Inflammatory macrophage treated with lipopolysaccharide for 4 hours (primary cell): ENCODE data around the gene SORCS3.

Source experiments
- DNase-seq: peaks from one replicate; pipeline ENCODE4 v3.0.0-alpha.2; 2020

SORCS3 gene

DNA sequence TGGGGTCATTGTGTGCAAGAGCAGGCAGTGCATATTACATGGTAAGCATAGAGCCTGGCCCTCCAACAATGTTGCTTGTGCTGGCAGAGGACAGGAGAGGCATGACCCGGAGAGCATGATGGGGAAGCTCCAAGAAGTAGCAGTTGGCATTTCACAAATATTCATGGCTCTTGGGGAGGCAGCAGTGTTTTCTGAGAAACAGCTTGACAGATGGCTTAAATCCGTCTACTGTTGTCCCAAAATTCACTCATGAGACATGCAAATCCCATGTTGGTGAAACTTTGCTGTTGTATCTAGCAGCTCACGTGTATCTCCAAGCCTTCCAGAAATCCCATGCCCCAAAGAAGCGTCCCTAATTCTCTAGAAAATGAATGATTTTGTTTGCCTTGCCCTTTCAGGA lies 487.0 kb downstream of the SORCS3 start:
- no peak for DNase-seq

DNA sequence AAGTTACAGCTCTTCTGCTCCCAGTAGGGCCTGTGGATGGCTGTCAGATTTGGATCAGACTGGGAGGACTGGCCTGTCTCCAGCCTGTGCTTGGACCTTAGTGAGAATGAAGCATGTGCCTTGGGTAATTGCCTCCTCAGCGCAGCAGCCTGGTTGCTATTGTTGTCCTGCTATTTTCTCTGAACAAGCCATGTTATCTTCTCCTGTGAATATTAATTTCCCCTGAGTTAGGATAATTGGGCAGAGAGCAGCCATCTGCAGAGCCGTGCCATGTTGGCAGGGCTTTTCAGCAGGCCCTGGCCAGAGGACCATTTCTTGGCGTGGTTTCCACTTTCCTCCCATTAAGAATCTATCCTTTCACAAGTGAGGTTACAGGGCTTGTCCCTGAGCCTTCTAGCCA lies 497.3 kb downstream of the SORCS3 start:
- DNase-seq = no peak

DNA sequence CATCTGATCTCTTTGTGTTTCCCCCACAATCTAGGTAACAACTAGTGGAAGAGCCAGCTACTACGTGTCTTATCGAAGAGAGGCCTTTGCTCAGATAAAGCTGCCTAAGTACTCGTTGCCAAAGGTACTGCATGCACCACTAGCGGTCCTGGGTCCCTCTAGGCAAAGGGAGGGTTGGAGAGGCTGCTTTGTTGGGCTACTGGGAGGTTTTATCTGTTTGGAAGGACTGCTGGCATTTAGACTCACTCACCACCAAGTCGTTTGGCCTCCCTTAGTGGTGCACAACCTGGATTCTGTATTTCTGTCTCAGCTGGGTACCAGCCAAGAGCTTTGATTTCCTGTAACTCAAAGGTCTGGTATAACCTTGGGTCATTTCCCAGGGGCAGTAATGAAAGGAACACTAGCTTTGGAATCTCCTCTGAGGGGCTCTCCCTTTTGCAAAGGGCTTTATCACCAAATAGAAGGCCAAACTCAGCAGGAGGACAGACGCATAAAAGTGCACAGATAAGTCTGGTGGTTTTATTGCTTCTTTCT lies 498.3 kb downstream of the SORCS3 start:
- DNase-seq = no peak

DNA sequence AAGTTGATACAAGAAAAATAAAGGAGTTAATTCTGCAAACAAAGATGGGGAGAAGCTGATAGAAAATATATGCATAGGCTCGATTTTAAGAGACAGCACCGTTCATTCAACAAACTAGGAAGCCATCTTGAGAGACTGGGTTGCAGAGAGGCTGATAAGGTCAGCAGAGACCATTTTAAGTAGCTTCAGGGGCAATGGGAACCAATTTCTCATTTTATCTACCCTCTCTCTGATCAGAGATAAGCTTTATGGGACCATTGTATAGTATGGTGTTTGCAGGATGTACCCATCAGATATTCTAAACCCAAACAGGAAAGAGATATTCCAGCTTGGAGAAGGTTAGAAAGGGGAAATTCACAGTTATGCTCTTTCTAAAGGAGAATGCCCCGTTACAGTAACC lies 499.5 kb downstream of the SORCS3 start:
- DNase-seq = no peak

DNA sequence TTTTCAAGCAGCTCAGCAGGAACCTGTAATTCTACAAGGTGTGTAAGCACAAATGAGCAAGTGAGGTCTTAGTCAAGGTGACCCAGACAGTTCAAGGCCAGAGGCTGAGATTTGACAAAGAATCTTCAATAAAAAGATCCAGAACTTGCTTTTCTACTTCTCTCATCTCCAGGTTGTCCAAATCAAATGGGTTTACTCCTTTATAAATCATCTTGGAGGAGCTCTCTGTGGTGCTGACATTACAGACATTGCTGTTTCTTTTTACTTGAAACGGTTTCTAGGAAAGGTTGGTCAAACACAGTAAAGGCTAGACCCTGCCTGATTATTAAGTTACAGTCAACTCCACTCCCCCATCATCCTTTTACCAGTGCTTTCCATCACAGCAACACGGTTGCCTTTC lies 504.6 kb downstream of the SORCS3 start:
- no peak for DNase-seq

DNA sequence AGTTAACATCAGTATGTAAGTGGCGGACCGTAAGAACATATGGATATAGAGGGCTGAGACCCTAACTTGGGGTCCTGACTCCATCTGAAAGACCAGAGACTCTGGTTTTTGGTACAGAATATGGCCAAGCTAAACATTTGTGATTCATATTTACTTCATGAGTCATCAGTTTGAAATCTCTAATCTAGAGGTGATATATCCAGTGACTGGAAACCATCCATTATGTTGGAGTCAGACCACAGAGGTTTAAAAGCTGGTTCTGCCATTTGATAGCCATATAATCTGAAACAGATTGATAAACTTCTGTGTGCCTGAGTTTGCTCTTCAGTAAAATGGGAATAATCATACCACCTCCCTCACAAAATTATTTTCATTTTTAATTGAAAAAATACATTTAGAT lies 505.3 kb downstream of the SORCS3 start:
- DNase-seq = no peak

DNA sequence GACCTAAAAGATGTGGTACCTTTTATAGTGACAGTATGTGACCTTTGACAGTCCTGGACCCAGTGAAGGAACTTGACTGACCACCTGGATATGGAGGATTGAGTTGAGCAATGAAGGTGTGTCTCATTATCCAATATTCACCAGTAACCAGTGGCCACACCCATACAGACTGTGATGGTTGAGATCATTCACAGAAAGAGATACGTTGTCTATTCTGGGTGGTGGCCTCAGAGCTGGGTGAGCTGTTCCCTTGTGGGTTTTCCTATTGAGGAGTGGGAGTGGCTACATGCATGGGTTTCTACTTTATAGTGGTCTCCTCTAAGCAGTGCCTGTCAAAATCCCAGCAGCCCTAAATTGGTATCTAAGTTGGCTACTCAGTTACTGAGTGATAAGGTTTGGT lies 507.4 kb downstream of the SORCS3 start:
- no peak for DNase-seq

DNA sequence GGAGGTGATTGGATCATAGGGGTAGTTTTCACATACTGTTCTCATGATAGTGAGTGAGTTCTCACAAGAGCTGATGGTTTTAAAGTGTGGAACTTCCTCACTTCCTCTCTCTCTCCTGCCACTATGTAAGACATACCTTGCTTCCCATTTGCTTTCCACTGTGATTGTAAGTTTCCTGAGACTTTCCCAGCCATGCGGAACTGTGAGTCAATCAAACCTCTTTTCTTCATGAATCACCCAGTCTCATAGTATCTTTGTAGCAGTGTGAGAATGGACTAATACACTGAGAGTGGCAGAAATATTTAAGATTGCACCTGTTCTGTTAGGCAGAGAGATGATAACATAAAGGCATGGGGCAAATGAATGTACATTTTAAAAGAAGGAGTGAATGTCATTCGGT lies 507.8 kb downstream of the SORCS3 start:
- no peak for DNase-seq

DNA sequence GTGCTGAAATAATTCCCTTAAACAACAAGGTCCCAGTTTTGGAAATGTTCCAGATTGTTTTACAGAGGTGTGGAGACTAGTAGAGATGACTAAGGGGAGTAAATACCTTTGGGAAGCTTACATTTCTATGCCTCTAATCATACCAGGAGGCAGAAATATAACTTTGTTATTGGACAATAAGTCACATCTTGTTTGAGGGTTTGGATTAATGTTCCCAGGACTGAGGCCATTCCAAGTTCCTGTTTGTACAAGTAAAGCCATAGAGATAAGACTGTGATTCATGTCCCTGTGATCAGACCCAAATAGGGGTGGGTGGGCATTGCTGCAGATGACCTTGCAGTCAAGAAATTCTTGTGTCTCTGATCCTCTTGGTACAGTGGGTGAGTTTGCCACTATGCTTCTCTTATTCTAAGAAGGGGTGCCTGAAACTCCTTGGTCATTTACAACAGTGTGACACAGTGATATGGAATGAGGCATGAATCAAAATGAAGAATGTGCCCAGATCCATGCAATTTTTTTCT lies 508.3 kb downstream of the SORCS3 start:
- DNase-seq = no peak

DNA sequence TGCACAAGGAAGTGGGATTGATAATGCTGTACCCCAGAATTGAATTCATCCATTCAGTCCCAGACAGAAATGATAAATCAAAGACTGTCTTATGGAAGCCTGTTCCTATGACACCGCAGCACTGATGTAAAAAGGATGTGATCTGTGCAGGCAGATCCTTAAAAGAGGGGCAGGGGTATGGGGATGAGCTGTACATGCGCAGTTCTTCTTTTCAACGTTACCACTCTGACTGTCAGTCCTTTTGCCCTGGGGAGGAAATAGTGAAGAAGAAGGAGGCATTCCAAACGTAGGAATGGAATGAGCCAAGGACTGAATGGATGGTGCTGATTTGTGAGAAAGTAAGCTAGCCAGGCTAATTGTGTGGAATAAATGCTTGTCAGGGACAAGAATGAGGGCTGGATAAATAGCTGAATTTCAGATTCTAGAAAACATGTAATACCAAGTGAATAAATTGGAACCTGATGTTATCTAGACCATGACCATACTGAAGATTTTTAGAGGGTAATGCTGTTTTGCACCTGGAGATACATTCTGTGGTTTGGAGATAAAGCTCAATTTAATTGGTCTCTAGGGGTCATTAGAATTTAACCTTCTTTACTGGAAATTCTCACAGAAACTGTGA lies 509.3 kb downstream of the SORCS3 start:
- no peak for DNase-seq

DNA sequence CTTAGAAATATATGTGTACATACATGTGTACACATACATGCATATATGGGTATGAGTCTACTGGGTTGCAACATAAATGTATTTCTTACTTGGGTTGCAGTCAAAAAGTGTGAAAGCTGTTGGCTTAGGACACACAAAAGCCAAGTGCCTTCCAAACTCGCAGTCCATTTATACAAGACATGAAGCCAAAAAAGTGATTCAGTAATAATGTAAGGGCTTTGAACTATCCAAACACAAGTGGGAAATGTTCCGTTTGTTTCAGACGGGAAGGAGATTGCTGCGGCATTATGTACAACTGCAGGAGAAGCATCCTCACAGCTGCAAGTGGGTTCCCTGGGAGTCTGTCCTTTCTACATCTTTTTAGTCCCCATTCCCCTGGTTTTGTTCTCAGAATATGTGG lies 513.6 kb downstream of the SORCS3 start:
- no peak for DNase-seq

DNA sequence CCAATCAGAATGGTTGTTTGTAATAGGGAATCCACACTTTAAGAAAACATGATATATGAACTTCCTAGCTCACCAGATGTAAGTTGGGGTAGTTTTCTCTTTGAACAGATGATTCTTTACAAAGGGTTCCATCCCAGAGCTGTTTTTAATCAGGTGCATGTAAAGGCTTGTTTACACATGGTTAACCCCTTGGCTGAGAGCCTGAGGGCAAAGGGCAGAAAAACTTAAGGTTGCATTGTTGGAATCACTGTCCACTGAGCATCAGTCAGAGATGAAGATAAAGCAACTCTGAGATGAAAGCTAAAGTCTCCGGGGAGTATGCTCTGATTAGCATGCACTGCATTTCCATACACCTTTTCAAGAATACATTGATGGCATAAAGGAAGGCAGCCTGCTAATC lies 518.2 kb downstream of the SORCS3 start:
- DNase-seq = no peak

DNA sequence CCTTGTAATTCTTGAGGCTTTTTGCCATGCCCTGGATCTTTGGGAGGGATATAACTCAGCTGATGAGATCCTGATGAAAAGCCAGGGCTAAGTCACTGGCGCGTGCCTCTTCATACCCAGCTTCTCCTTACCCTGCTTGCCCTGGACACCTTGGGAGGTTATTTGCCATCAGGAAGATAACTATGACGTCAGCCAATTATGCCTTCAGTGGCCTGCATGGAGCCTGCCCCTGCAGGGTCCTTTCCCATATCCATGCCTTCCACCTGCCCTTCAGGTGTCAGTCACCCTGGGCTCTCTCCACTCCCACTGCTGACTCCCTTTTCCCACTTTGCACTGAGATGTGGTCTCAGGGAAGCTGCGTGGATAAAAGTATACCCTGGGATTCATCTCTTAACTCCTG lies 520.1 kb downstream of the SORCS3 start:
- DNase-seq = no peak

DNA sequence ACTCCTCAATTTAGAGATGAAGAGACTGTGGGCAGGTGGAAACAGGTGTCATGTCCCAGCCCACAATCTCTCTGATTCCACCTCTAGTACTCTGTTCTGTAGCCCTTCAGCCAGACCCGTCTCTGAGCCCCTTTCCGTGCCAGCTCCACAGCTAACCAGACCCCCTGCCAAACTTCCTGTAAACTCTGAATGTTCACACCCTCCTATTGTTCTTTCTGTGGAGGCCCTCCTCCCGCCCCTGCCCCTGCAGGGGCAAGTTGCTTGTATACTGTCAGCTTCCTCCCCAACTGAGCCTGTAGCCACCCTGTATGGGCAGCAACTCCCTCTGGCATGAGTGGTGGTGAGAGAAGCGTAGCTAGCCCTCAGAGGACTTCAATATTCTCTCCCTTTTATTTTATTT lies 520.7 kb downstream of the SORCS3 start:
- no peak for DNase-seq

DNA sequence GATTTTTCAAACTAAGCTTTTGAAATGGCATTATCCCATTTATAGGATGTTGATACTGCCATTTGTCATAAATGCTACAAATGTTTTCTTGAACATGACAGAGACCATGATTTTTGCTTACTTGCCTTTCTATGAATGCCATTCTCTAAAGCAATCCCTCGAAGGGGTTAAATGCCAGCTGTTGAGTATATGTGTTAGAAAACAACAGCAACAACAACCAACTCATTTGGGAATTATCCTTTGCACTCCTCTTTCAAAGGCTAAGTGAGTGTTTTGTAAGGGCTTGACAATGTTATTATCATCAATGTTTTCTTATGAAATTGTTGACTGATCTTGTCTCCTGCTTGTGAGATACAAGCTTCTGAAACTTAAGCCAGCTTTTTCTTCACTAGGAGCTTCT lies 529.4 kb downstream of the SORCS3 start:
- DNase-seq = no peak

DNA sequence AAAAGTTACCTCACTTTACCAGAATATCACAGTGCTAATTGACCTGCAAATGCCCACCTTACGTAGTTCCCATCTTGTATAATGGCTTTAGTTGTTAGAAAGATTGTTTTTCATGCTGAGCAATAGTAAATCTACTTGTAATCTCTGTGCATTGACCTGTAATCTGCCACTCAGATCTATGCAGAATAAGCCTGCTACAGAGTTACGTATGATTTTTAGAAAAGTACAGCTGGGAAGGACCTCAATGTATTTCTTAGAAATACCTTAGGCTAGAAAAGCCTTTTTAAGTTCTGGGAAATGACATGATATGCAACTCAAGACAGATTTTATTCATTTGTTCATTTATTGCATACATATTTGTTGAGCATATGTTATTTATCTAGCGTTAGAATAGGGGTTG lies 530.9 kb downstream of the SORCS3 start:
- DNase-seq = no peak

DNA sequence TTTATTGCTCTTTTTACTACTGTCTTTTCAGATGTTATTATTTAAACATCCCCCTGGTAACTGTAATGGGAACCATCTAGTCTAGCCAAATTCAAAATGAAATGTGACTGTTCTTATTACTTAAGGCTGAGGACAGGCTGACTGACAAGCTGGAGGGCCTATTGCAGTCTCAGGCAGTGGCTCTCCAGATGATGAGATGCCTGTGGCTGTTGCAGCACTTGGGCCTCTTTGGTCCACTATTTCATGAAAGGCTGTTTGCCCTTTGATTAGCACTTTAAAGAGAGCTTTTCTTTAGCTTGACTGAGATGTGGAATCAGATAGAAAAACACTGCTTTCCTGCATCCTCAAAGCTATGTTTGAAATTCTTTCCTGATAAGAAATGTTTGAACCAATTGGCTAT lies 540.5 kb downstream of the SORCS3 start:
- DNase-seq = no peak

DNA sequence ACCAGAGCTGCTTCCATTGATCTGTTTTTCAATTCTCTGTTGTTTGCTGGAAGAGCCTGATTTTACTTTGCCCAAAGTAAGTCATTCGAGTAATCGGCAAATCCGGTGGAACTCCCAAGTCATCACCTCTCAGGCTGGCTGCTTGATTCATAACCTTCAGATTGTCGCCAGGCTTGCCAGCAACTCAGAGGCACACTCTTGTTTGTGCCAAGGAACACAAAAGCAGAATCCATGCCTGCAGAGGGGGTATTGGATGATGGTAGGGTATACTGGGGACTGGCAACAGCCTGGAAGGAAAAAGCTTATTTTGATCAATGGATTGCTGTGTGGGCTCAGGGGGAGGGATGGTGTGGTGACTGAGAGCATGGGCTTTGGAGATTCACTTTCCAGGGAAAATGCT lies 542.4 kb downstream of the SORCS3 start:
- DNase-seq = no peak

DNA sequence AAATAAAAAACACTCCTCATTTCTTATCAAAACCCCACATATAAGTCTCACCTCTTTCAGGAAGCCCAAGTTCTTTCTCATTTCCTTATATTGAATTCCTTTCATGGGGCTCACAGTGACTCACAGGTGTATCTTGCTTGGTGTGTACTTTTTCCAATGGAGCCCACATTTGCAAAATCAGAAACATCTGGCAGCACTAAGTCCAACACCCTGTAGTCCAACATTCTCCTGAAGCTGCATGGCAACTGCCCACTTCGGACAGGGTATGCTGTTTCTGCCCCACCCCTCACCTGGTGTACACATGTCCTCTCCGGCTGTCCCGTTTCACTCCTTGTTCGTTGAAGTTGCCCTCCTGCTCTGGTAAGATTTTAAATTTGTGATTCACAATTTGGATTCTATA lies 544.1 kb downstream of the SORCS3 start:
- DNase-seq = no peak

DNA sequence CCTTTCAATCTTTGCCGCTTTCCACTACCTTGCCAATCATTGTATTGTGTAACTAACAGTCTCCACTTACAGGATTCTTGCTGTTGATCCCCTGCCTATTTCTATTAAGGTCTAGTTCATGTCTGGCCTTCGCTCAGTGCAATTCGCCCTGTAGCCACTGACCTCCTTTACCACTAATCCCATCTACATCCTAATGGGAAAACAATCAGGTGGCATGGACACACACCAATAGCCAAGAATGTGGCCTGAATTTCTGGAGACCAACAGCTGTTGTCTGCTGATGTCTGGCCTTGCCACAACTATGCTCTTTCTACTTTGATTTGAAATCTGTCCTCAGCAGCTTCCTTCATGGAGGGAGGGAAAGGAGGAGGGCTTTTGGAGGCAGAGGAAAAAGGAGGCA lies 546.2 kb downstream of the SORCS3 start:
- DNase-seq = no peak

DNA sequence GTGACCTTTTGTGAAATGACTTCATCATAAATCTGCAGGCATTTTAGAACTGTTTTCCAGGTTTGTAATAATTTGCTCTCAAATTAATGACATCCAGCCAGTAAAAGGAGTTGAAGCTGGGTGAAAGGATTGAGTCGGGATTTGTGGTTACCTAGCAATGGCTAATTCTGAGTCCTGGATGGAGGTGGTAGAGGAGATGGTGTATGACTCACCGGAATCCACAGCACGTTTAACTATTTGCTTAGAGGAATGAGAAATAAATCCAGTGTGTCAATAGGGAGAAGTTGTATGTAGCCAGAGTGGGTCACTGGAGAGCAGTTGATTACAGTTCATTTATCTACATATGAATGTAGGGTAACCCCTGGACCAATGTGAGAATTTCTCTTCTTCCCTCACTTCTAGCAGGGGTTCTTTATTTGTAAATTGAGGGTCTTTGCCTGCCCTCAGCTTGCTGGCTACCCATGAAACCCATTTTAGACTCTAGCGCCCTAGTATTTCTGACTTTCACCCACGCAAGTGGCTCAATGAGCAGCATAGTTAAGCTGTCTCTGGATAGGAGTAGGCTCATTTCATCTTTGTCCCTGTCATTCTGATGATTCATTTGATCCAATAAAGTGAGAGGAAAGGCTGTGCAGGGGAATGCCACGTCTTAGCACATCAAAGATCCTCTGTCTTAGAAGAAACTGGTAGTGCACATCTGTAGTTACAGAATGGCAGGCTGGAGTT lies 547.8 kb downstream of the SORCS3 start:
- no peak for DNase-seq

DNA sequence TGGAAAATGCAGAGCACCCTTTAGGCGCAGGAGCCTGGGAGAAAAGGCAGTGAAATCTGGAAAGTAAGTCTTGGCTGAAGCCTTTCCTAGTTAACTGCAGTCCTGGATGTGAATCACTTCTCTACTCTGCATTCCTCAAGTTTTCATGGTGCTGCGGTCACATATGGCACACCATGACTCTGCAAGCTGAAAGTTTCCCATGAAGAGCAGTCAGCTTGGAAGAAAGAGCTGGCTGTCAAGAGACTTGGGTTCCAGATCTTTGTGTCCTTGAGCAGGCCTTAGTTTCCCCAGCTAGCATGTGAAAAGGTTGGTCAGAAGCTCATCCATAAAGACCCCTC lies 548.3 kb downstream of the SORCS3 start:
- DNase-seq = no peak

DNA sequence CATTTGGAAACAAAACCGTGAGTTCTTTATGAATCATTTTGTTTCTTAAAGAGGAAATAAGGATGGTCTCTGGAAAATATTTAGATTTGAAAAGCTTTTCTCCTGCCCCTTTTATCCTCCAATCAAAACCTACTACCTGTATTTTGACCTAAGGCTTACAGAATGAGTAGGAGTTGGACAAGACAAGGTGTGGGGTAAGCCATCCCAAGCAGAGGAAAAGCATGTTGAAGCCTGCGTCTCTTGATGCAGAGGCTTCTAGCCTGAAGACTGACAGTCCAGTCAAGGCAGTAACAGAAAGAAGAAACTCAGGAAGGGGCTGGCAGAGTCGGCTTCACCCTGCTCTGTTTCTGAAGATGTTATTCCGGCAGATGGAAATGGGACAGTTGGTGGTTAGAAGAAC lies 551.1 kb downstream of the SORCS3 start:
- no peak for DNase-seq

DNA sequence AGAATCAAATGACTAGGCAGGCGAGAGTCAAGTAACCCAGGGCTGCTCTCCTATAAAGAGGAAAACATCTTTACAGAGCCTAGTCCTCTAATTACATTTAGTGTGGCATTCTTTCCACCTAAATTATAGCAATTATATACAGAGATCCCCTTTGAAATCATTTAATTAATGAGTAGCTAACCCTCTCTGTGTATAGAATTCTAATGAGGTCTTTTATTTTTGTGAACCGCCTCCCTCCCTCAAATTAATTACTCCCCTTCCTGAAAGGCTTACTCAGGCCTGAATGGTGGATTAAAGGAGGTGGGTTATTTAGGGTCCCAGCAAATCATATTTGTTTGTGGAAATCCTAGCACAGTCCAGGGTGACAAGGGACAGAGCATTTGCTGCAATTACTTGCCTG lies 551.8 kb downstream of the SORCS3 start:
- DNase-seq = no peak

DNA sequence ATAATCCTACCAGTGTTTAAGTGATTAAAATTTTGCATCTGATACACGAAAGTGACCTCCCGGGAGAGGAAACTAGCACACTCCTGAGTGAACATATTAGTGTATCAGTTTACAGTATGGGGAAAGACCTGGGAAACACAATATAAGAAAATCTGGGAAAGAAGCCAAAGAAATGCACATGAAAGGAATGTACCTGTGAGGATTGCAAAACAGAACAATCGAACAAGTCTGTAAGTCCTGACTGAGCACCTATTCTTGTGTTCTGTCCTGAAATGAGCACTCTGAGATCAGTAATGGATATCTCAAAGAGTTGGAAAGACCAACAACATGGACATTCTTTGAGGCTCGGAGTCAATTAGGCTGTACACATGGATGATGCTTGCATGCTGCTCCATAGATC lies 554.7 kb downstream of the SORCS3 start:
- no peak for DNase-seq
